Effector memory CD4-positive, alpha-beta T cell (primary cell): Measurements from ENCODE around the gene CR1.
"Not testable (repeated sequence)": the region's sequence is repeated elsewhere in the genome, so short reads cannot be mapped to it uniquely, and the experiment has no call there.

Experiments used
- DNase-seq, 3 donors: peaks; one replicate each; pipeline ENCODE4 v3.0.0-alpha.2; 2020
- H3K27ac ChIP-seq: 2 replicates; pipeline ENCODE4 v1.7.0; 2013; ENCODE audit warnings: mild to moderate bottlenecking, low read length, moderate library complexity; ENCODE audit not compliant: insufficient read depth, poor library complexity, severe bottlenecking
- H3K27me3 ChIP-seq: replicated peaks from 2 replicates; pipeline ENCODE4 v1.7.0; 2013; ENCODE audit warnings: mild to moderate bottlenecking, low read length; ENCODE audit not compliant: insufficient read depth, control insufficient read depth, poor library complexity, severe bottlenecking
- H3K36me3 ChIP-seq: 2 replicates; pipeline ENCODE4 v1.7.0; 2013; ENCODE audit warnings: mild to moderate bottlenecking, low read length, moderate library complexity; ENCODE audit not compliant: control insufficient read depth, insufficient read depth
- H3K4me1 ChIP-seq: 2 replicates; pipeline ENCODE4 v1.7.0; 2013; ENCODE audit warnings: low read length, mild to moderate bottlenecking; ENCODE audit not compliant: control insufficient read depth, insufficient read depth, poor library complexity, severe bottlenecking
- H3K4me3 ChIP-seq: 2 replicates; pipeline ENCODE4 v1.7.0; 2013; ENCODE audit warnings: low read length, low read depth, mild to moderate bottlenecking; ENCODE audit not compliant: insufficient read depth, poor library complexity, severe bottlenecking
- H3K9me3 ChIP-seq: 2 replicates; pipeline ENCODE4 v1.7.0; 2013; ENCODE audit warnings: mild to moderate bottlenecking, low read length, moderate library complexity; ENCODE audit not compliant: control insufficient read depth

The CR1 gene

GRCh38 chr1:207690551-207690950 lies 194.6 kb downstream of the CR1 start:
- not testable (repeated sequence) for H3K4me1 ChIP-seq

DNA sequence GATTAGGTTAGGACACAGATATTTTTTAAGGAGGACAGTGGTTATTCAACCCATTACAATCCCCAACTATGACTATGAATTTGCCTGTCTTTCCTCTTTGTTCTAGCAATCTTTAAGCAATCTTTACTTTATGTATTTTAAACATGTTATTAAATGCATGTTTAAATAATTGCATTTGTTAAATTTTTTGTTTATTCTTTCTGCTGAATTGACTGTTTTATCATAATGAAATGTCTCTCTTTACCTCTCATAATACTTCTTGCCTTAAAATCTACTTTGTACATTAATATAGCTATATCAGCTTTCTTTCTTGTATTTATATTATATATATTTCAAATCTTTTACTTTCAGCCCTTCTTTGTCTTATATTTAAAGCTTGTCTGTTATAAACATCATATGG lies 195.1 kb downstream of the CR1 start:
- no peak for DNase-seq
- H3K27ac ChIP-seq: no peak overlapping the region
- H3K9me3 ChIP-seq: no peaks in the 10 kb centered on the region
- H3K27me3 ChIP-seq: no peaks in the 10 kb centered on the region
- H3K4me1 ChIP-seq: no peaks in the 10 kb centered on the region
- H3K4me3 ChIP-seq: no peak overlapping the region
- H3K36me3 ChIP-seq: no peaks in the 10 kb centered on the region

More at GRCh38 chr1:207690551-207690950, 194.6 kb downstream of the CR1 start:
- H3K27me3 ChIP-seq, H3K4me3 ChIP-seq, H3K27ac ChIP-seq, H3K9me3 ChIP-seq, DNase-seq, H3K36me3 ChIP-seq: not testable (repeated sequence)
